ENCODE data around the gene SBK3. TPM values are rescaled to one million over a fixed set of nuclear protein-coding genes. Genes with fewer than 3 reads are reported as not detected.
"Not testable (repeated sequence)": the region's sequence is repeated elsewhere in the genome, so short reads cannot be mapped to it uniquely, and the experiment has no call there.

The SBK3 gene
- total RNA-seq, 4 donors from 2014 or later, result 0.22 to 1.0 TPM; not detected in 2

- no peak for DNase-seq
- Histone ChIP-seq H3K27ac (no peak overlapping the region), H3K4me3 (no peak overlapping the region), H3K36me3 (peaks cover 0 to 28% (median 0%) of the 10 kb centered on the region in 3 donors), H3K27me3 (peaks cover 0 to 13% (median 0%) of the 10 kb centered on the region in 4 donors), H3K4me1 (peaks cover 9 to 29% (median 13%) of the 10 kb centered on the region in 3 donors), H3K9me3 (no peaks in the 10 kb centered on the region)
- TF ChIP-seq POLR2A (IDR thresholded peaks at IDR 0.05) (no peak), CTCF (IDR thresholded peaks at IDR 0.05) (no peak)
- intact Hi-C loops (cut with DNase I), result no loop called here
- 48 to 51% methylated on average over 7 of the region's 7 CpGs for WGBS, 2 donors
These were observed 44.8 kb upstream of the SBK3 start for GRCh38 chr19:55590109-55590508.

GRCh38 chr19:55588738-55589137, 43.4 kb upstream of the SBK3 start:
- H3K4me3 ChIP-seq, result no peak overlapping the region
- no peak overlapping the region for H3K27ac ChIP-seq
- no peak for TF ChIP-seq POLR2A (IDR thresholded peaks at IDR 0.05)
- WGBS, 2 donors, result 88 to 90% methylated on average over 7 to 8 of the region's 8 CpGs
- intact Hi-C loops (cut with DNase I), result no loop called here
- H3K27me3 ChIP-seq, result peaks cover 0 to 16% (median 0%) of the 10 kb centered on the region in 4 donors
- H3K36me3 ChIP-seq, result peaks cover 0 to 22% (median 0%) of the 10 kb centered on the region in 3 donors
- no peak for DNase-seq
- no peaks in the 10 kb centered on the region for H3K9me3 ChIP-seq
- peaks cover 9 to 29% (median 13%) of the 10 kb centered on the region in 3 donors for H3K4me1 ChIP-seq

GRCh38 chr19:55586976-55587668, 41.8 kb upstream of the SBK3 start:
- H3K9me3 ChIP-seq, result no peaks in the 10 kb centered on the region
- peak overlapping the region; percentile 6 to 58 (median 35) for H3K4me3 ChIP-seq
- 1 to 2% methylated on average over 20 to 23 of the region's 40 CpGs for WGBS, 2 donors
- no peak for TF ChIP-seq POLR2A (IDR thresholded peaks at IDR 0.05)
- TF ChIP-seq CTCF (IDR thresholded peaks at IDR 0.05), result no peak
- peak; percentile 67 for DNase-seq
- H3K4me1 ChIP-seq, result peaks cover 9 to 33% (median 13%) of the 10 kb centered on the region in 3 donors
- H3K27me3 ChIP-seq, result peaks cover 0 to 16% (median 0%) of the 10 kb centered on the region in 4 donors
- peaks cover 0 to 6% (median 0%) of the 10 kb centered on the region in 3 donors for H3K36me3 ChIP-seq
- peak overlapping the region in 3 of 4 donors; percentile 5 to 55 (median 25) for H3K27ac ChIP-seq
- intact Hi-C loops (cut with DNase I), result no loop called here

GRCh38 chr19:55585658-55586339, 40.5 kb upstream of the SBK3 start:
- TF ChIP-seq CTCF (IDR thresholded peaks at IDR 0.05) (no peak), POLR2A (IDR thresholded peaks at IDR 0.05) (no peak)
- Histone ChIP-seq H3K9me3 (no peaks in the 10 kb centered on the region), H3K4me3 (peak overlapping the region in 3 of 4 donors; percentile 13 to 51 (median 44)), H3K27me3 (peaks cover 0 to 16% (median 0%) of the 10 kb centered on the region in 4 donors), H3K36me3 (no peaks in the 10 kb centered on the region), H3K27ac (peak overlapping the region in 2 of 4 donors; percentile 30 to 59), H3K4me1 (peaks cover 15 to 46% (median 25%) of the 10 kb centered on the region in 3 donors)
- no peak for DNase-seq
- intact Hi-C loops (cut with DNase I), result no loop called here
- WGBS, 2 donors, result 2 to 5% methylated on average over 20 to 23 of the region's 36 CpGs

GRCh38 chr19:55584871-55585270, 39.5 kb upstream of the SBK3 start:
- Histone ChIP-seq H3K9me3 (no peaks in the 10 kb centered on the region), H3K27ac (no peak overlapping the region), H3K27me3 (peaks cover 0 to 16% (median 0%) of the 10 kb centered on the region in 4 donors), H3K36me3 (no peaks in the 10 kb centered on the region), H3K4me3 (no peak overlapping the region), H3K4me1 (peaks cover 20 to 53% (median 25%) of the 10 kb centered on the region in 3 donors)
- no peak for DNase-seq
- TF ChIP-seq POLR2A (IDR thresholded peaks at IDR 0.05) (no peak), CTCF (IDR thresholded peaks at IDR 0.05) (no peak)
- WGBS, 2 donors, result 69 to 83% methylated on average over 11 of the region's 11 CpGs
- intact Hi-C loops (cut with DNase I), result no loop called here

- H3K27ac ChIP-seq; DNase-seq; intact Hi-C loops (cut with DNase I); H3K4me3 ChIP-seq; H3K36me3 ChIP-seq; H3K9me3 ChIP-seq: not testable (repeated sequence)
- peaks cover 0 to 16% (median 0%) of the 10 kb centered on the region in 4 donors for H3K27me3 ChIP-seq
- H3K4me1 ChIP-seq, result peaks cover 20 to 60% (median 25%) of the 10 kb centered on the region in 3 donors
- WGBS, 2 donors, result 67% methylated on average over 8 of the region's 8 CpGs
These were observed 38.6 kb upstream of the SBK3 start for GRCh38 chr19:55583897-55584296.

- H3K27ac ChIP-seq; DNase-seq; H3K4me3 ChIP-seq; H3K9me3 ChIP-seq; intact Hi-C loops (cut with DNase I): not testable (repeated sequence)
- 61 to 70% methylated on average over 3 to 4 of the region's 4 CpGs for WGBS, 2 donors
- peaks cover 0 to 22% (median 7%) of the 10 kb centered on the region in 3 donors for H3K36me3 ChIP-seq
- H3K27me3 ChIP-seq, result peaks cover 0 to 16% (median 0%) of the 10 kb centered on the region in 4 donors
- peaks cover 20 to 52% (median 25%) of the 10 kb centered on the region in 3 donors for H3K4me1 ChIP-seq
These were observed 36.9 kb upstream of the SBK3 start for GRCh38 chr19:55582284-55582683.

Measured in esophagus squamous epithelium (tissue), 5 donors.